HG03108 (cell line): Measurements from ENCODE around the gene CACNA1H.

ENCODE experiments used
- ATAC-seq: cut with Tn5 transposase; IDR thresholded peaks from one replicate; pipeline ENCODE4 v1.9.1; 2021; ENCODE audit warnings: moderate library complexity; ENCODE audit not compliant: unreplicated experiment

Gene CACNA1H

DNA sequence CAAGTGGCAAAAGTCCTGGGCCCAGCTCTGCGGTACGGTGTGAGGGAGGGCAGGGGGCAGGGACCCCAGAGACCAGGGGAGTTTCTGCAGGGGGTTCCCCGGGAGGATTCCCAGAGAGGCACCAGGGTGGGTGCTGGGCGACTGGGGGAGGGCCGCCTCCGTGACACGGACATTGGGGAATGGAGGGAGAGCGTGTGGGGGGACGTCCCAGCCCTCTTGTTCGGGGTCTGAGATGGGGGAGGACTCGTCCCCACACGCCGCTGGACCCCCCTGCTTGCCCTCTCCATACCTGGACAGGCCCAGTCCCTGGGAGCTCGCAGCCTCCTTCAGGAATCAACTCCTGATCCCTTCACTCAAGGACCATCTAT is 30.5 kb upstream of the CACNA1H start:
- no peak for ATAC-seq

DNA sequence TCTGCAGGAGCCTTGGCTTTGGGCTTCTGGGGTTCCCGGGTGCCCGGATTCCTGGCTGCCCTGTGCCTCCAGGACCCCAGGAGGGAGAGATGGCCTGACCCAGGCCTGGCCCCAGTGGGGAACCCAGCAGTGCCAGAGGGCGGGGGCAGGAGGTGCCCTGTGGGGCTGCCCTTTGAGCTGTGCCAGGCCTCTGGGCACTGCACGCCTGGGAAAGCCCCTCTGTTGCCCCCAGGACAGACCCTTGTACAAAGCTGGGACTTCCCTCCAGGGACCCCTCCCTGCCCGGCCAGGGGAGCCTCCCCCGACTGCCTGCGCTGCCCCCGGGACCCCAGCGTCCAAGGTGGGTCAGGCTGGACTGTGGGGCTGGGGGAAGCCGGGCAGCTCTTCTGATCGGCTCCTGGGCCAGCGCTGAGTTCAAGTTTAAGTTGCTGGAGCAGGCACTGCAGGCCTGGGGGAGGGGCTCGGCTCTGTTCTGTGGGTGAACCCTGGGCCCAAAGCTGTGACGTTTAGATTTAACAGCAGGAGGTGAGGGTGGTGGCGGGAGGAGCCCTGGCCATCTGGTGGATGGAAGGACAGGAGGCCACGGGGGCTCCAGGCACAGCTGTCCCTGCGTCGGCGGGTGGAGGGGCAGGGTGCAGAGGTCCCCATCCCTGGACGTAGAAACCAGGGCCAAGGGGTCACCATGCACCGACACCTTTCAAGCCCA is 29.2 kb upstream of the CACNA1H start:
- ATAC-seq, result no peak

DNA sequence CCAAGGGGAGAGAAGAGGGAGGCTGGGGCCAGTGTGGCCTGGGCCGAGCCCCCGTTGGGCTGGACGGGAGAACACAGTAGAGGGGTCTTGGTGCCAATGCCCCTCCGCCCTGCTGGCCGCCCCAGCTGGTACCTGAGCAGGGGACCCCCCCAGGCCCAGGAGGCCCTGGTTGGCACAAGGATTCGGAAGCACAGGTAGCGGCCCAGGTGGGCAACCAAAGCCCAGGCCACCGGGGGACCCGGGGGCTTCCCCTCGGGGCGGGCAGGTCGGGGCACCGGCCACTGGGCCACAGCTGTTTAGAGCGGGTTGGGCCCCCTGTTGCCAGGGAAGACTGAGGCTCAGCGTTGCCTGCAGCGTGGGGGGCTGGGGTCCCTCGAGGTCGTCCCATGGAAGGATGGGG is 28.6 kb upstream of the CACNA1H start:
- no peak for ATAC-seq

DNA sequence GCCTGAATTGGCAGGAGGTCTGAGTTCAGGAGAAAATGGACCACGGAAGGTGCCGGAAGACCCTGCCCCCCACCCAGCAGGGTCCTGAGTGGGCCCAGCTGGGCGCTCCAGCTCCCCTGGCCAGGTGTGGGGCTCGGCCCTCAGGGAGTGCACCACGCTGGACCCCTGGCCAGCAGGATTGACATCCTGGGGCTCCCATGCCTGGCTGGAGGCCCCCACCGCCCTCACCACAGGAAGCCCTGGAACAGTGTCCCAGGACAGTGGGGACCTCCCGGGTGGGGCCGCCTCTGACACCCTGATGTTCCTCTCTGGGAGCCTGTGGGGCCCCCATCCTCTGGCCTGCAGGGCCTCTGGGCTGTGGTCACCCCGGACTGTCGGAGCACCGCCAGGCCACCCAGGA is 28.1 kb upstream of the CACNA1H start:
- ATAC-seq, result no peak

DNA sequence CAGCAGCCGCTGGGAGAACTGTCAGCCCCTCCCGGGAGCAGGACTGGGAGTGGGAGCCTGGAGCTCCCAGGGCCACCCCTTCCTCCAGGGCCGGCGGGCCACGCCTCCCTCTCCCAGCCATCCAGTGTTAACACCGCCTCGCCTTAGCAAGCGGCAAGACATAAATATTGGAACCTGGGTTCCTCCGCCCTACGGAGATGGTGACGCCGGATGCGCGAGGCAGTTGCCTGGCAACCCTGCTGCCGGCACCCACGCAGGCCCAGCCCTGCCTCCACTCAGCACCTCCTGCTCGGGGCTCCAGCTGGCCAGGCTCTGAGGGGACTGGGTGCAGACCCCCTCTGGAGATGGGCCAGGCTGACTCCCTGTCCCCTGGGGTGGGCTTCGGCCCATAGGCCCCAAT is 27.4 kb upstream of the CACNA1H start:
- ATAC-seq, result no peak

DNA sequence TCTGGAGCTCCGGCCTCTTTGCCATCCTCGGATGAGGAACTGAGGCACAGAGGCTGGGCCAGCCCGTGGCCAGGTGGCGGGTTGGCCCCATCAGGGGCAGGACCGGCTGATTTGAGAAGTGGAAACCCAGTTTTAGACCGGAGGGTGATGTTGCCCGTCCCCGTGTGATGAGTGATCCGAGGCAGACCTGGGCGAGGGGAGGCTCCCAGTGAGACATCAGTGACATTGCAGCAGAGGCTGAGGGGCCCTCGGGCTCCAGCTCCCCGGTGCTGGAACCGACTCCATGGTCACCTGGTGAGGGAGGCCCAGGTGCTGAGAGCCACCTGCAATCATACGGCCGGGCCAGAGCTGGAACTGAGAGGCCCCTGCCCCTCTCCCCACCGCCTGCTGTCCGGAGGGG is 26.9 kb upstream of the CACNA1H start:
- ATAC-seq, result no peak

DNA sequence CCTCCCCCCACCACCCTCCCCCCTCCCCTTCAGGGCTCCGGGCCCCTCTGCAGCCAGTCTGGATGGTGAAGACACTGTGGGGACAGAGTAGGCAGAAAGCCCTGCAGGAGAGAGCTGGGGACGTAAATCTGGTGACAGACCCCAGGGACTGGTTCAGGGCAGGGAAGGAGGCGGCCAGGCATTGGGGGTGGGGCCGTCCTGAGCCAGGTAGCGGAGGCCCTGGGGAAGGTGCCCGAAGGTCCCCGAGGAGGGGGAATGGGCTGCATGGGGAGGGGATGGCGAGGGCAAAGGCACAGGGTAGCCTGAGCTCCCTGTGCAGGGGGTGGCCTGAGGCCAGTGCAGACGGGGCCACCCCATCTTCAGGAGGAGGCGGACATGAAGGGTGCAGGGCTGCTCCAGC is 26.3 kb upstream of the CACNA1H start:
- ATAC-seq, result no peak

DNA sequence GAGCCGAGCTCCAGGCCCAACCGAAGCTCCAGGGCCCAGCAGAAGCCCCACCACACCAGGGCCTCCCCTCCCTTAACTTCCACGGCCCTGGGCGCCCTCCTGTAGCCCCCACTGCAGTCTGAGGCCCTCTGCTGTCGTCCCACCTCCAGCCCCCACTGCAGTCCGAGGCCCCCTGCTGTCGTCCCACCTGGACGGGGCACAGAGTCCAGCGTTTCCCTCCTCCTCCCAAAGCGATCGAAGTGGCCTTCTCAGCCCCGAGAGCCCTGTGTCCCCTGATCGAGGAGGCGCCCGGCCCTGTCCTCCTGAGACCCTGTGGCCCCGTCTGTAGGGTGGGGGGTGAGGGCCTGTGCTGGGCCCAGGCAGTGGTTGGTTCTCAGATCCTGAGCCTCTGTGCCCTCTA is 25.8 kb upstream of the CACNA1H start:
- ATAC-seq, result no peak

DNA sequence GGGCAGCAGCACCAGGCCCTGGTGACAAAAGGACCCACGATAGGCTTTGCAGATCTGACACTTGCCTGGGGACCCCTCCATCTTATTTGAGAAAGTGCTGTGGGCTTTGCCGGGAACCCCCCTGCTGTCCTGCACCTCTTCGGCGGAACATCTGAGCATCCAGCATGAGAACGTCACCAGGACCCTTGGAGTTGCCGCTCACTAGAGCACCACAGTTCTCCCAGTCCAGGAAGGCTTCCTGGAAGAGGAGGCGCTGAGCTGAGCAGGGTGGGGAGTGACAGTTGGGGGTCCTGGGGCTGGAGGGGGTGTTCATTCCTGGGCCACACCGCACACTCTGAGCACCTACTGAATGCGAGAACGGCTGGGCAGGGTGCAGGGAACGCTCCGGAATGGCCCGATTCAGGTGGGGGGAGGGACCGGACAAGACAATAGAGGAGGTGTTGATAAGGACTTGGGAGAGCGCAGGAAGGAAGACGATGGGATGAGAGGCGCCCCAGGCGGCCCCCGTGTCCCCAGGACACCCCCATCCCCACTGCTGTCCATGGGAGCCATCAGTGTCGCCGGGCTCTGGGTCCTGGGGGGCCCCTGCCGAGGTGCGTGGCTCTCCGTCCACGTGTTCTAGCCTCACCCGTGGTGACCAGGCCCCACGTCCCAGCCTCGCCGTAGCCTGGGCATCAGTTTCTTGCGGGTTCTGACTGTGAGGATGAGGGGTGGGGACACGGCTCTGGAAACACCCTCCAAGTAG is 24.8 kb upstream of the CACNA1H start:
- ATAC-seq, result no peak

DNA sequence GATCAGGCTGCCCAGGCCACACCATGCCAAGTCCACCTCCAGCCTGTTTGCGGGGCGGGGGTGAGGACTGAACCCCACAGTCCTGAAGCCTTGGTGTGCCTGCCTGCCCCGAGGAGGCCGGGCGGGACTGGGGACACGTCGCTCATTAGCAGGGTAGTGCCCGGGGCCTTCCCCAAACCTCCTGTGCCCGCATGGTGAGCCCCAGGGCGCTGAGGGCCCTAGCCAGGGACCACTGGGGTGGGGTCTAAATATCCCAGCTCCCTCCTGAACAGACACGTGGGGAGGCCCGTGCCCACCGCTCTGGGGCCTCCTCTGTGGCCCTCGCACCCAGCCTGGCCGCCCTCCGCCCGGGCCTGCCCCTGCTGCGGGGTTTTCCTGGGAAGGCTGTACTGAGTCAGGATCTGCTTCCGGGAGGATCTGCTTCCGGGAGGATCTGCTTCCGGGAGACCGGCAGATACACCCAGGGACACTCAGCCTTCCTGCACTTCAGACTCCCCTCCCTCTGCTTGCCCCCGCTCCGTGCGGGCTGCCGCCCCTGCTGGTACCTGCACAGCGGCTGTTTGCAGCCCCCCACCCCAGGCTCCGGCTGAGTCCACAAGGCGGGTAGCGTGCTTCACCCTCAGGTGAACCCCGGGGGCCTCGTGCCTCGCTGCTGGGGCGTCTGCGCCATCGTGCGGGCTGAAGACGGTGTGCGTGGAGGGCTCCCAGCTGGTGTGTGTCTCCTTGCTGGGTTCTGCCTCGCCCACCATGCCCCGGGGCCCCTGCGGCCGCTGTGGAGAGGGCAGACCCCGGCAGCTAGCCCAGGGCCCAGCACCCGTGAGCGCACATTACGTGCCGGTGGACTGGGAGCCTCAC is 23.6 kb upstream of the CACNA1H start:
- ATAC-seq, result no peak

DNA sequence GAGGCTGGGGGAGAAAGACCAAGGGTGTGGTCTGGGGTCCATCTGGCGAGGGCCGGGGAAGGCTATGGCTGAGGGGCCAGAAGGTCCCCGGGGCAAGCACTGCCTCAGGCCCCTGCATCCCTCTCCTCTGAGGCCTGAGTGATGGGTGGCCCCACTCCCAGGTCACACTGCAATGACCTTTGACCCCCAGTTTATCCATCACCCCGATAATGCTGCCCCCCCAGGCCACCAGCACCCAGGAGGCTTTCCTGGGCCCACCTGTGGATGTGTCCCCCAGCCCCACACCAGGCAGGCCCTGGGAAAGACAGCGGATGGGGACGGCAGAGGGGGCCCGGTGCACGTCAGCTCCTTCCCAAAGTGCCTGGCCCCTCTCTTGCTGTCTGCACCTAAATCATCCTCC is 22.5 kb upstream of the CACNA1H start:
- ATAC-seq, result no peak

DNA sequence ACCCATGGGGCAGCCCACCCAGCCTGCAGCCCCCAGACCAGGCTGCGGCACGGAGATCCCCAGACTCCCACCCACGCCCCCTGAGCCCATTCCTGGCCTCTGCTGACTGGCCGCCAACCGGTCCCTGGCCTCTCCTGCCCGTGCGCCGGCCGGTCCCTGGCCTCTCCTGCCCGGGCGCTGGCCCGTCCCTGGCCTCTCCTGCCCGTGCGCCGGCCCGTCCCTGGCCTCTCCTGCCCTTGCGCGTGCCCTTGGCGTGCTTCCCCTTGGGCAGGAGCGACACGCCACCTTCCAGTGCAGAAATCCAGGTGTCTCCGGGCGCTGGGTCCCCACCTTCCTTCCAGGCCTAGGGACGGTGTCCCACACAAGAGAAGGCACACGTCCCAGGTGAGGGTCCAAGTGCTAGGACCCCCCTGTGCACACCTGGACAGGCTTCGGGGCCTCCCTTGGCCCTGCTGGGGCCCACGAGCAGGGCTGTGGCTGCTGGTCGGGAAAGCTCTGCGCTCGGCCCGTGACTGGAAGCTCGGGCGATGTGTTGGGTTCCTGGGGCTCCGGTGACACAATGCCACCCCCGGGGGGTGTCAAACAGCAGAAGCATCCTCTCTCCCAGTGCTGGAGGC is 21.4 kb upstream of the CACNA1H start:
- no peak for ATAC-seq

DNA sequence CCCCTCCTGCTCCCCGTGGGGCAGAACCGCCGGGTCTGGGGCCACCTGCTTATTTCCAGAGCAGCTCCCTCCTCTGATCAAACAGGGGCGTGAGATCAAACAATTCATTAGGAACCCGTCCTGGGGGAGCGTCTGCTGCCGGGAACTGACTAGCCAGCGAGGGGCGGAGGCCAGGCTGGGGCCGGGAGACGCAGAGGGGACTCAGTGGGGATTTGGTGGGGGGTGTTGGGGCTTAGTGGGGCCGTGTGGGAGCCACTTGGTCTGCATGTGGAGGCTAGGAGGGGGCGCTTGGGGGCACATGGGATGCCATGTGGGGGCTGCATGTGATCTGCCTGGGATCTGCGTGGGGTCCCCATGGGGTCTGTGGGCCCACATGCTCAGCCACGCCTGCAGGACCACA is 20.5 kb upstream of the CACNA1H start:
- no peak for ATAC-seq

DNA sequence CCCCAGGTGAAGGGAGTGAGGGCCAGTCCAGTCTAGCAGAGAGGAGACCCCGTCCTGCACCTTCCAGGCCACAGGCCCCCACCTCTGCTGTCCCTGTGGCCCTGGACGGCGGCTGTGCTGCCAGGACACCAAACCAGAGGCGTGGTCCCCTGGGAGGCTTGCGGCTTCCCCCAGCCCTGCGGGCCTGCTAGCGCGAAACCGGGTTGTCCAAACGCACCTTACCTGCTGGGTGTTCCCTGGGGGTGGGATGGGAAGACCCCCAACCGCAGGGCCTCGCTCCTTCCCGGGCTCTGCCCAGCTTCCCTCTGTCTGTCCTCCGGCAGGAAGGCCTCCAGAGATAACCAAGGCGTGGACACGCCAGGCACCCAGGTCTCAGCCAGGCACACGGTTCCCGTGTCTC is 19.6 kb upstream of the CACNA1H start:
- ATAC-seq, result no peak

DNA sequence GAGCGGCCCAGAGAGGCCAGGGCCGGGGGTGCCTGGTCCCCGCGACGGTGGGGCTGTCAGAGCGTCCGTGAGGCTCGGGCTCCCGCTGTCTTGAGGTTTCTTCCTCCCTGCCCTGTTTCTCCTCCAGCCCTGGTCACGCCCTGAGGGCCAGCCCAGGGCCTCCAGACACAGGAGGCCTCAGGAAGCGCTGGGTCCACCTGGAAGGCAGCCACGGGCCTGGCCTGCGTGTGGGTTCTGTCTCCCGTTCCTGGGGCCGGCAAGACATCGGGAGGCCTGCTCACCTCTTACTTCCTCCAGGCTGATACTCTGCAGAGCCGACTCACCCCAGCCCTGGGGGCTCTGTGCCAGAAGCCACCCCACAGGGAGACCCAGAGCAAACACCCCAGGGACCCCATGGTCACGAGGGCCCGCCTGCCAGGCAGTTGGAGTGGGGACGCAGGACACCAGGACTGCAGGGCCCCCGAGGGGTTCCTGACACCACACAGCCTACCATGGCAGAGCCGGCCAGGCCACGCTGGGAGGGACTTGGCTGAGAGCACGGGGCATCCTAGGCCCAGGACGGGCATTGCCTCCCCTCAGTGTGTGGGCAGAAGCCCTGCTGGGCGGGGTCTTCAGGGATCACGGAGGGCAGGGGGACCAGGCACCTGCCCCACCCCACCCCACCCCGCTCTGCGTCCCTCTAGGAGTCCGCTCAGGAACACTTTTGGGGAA is 18.9 kb upstream of the CACNA1H start:
- ATAC-seq, result no peak

DNA sequence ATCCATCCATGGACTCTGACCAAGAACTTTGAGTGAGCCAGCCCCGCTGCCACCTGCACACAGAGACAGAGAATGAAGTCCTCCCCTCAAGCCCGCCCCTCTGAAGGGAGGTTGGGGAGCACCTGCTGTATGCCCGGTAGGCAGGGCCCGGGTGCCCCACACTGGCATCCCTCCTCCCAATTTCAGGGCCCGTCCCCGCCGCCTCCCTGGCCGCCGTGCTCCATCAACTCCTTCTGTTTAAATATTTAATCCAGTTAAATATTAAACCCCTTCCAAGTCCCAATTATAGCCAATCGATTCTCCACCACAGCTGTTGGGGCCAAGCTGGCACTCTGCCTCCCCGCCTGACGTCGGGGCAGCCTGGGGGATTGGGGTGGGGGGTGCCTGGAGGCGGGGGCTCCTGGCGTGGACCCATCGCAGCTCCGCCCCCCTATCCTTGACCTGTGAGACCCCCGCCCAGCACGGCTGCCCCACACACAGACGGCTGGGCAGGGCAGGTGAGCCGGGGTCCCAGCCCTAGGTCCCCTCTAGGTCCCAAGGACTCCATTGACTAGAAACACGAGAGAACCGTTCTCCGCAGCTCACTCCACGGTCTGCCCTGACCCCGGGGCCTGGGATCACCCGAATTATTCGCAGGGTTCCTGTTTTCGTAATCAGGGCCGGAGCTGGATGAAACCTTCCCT is 18.0 kb upstream of the CACNA1H start:
- no peak for ATAC-seq

DNA sequence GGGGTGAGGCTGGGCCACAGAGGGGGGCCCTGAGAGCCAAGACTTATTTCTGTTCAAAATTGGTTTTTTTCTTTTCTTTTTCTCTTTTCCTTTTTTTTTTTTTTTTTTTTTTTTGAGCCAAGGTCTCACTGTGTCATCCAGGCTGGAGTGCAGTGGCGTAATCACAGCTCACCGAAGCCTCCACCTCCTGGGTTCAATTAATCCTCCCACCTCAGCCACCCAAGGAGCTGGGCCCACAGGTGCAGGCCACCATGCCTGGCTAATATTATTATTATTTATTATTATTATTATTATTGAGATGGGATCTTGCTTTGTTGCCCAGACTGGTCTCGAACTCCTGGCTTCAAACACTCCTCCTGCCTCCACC is 17.5 kb upstream of the CACNA1H start:
- no peak for ATAC-seq

DNA sequence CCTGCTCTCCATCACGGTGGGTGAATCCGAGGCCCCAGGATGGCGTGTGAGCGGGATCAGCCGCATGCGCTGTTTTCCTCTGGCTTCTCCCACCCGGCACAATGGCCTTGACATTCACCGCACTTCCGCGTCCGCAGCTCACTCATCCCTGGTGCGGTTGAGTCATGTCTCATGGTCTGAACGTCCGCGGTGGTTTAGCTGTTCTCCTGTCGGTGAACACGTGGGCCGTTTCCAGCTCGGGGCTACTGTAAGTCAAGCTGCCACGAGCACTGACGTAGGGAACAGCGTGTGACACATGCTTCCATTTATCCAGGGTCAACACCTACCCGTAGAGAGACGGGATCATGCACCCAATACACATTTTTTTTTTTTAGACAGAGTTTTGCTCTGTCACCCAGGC is 15.3 kb upstream of the CACNA1H start:
- ATAC-seq, result no peak

DNA sequence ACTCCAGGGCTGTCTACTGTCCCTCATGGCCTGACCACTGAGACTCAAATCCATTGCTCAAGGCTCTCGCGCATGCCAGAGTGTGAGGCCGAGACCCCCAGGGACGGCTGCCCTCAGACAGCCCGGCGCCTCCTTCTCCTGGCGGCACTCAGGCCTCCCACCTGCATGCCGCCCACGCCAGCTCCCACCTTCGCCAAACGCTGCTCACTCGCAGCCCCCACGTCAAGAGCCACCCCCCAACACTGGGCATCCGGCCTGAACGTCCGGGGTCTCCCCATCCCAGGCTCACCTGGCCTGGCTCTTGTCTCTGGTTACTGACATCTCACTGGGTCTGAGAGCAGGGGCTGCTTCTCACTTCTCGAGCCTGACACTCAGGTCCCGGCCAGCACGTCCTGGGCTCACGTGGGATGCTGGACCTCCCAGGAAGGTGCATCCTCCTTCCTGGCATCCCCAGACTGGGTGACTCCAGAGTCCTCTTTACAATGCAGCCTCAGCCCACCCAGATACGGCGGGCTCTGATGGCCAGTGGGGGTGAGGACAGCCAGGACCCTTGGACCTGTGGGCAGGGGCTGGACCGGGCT is 12.2 kb upstream of the CACNA1H start:
- ATAC-seq, result no peak

DNA sequence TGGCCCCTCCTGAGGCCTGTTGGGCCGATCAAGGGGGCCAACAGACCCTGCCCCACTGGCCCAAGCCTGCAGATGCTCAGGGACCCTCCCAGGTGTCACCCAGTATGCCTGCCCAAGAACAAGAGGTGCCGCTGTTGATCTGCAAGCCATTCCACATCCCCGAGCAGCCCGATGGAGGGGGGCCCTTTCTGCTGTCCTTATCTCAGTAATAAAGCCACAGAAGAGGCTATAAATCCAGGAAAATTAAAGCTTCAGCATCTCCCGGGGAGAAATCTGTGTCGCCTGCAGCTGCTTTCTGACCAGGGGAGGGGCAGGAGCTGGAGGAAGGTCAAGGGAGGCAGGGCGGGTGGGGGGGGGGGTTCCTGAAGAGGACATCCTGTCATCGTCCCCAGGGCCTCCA is 11.7 kb upstream of the CACNA1H start:
- ATAC-seq, result no peak
